WTC11 (cell line): ENCODE data around the gene GUCA2B. TPM values are rescaled to one million over a fixed set of nuclear protein-coding genes. Genes with fewer than 3 reads are reported as not detected.

Experiments
- ATAC-seq: fragments of 200-7000 bp; cut with Tn5 transposase; 2 replicates; pipeline ENCODE4 v1.10.0; 2021; ENCODE audit warnings: mild to moderate bottlenecking, moderate library complexity
- CTCF ChIA-PET: fragments of 300-600 bp; sonication (Branson Sonifier 250); formaldehyde crosslinking; loops from one replicate; lab custom pipeline; 2021; ENCODE audit warnings: antibody characterized with exemption; lab: Charles Lee
- POLR2A ChIA-PET: fragments of 350-600 bp; sonication (Branson Sonifier 250); formaldehyde crosslinking; loops from one replicate; lab custom pipeline; 2021; ENCODE audit warnings: antibody characterized with exemption; lab: Charles Lee
- DNase-seq: peaks from one replicate; pipeline ENCODE4 v3.0.0; 2021; ENCODE audit warnings: low spot score
- H3K27ac Mint-ChIP-seq: 2 replicates; pipeline ENCODE4 v1.8.0; 2021; ENCODE audit warnings: mixed read lengths
- H3K27me3 Mint-ChIP-seq: 2 replicates; pipeline ENCODE4 v1.8.0; 2021; ENCODE audit warnings: low read depth, mild to moderate bottlenecking, moderate library complexity, mixed read lengths
- H3K36me3 Mint-ChIP-seq: 2 replicates; pipeline ENCODE4 v1.8.0; 2021; ENCODE audit warnings: mixed read lengths
- H3K4me1 Mint-ChIP-seq: 2 replicates; pipeline ENCODE4 v1.8.0; 2022; ENCODE audit warnings: mixed read lengths
- H3K4me3 Mint-ChIP-seq: 2 replicates; pipeline ENCODE4 v1.8.0; 2021; ENCODE audit warnings: mild to moderate bottlenecking, moderate library complexity, mixed read lengths
- H3K9me3 Mint-ChIP-seq: 2 replicates; pipeline ENCODE4 v1.8.0; 2021; ENCODE audit warnings: mixed read lengths
- ELF4 ChIP-seq: sonication (generic); formaldehyde crosslinking; IDR thresholded peaks from 2 replicates; pipeline ENCODE4 v1.8.1; 2022; ENCODE audit warnings: low read depth, mild to moderate bottlenecking, moderate library complexity, missing genetic modification reagents
- EMX1 ChIP-seq: fragments of 250-450 bp; sonication (Bioruptor Pico); IDR thresholded peaks from 2 replicates; pipeline ENCODE4 v1.8.0; 2021; ENCODE audit warnings: mild to moderate bottlenecking
- ETV6 ChIP-seq: sonication (generic); formaldehyde crosslinking; IDR thresholded peaks from 2 replicates; pipeline ENCODE4 v1.8.1; 2022; ENCODE audit warnings: mild to moderate bottlenecking, missing genetic modification reagents
- FOXJ3 ChIP-seq: sonication (generic); formaldehyde crosslinking; IDR thresholded peaks from 2 replicates; pipeline ENCODE4 v1.9.0; 2021; ENCODE audit warnings: missing genetic modification reagents, mild to moderate bottlenecking, borderline replicate concordance
- GRHL2 ChIP-seq: fragments of 250-450 bp; sonication (Bioruptor Pico); IDR thresholded peaks from 2 replicates; pipeline ENCODE4 v1.8.0; 2022; ENCODE audit warnings: mild to moderate bottlenecking, moderate library complexity; ENCODE audit not compliant: insufficient replicate concordance, severe bottlenecking
- JAZF1 ChIP-seq: fragments of 250-450 bp; sonication (Bioruptor Pico); IDR thresholded peaks from 2 replicates; pipeline ENCODE4 v1.9.0; 2021; ENCODE audit warnings: moderate library complexity, mild to moderate bottlenecking, inconsistent platforms
- KAT7 ChIP-seq: sonication (generic); formaldehyde crosslinking; IDR thresholded peaks from 2 replicates; pipeline ENCODE4 v1.8.1; 2023; ENCODE audit warnings: missing genetic modification reagents, mild to moderate bottlenecking, borderline replicate concordance
- MXD4 ChIP-seq: fragments of 250-450 bp; sonication (Bioruptor Pico); IDR thresholded peaks from 2 replicates; pipeline ENCODE4 v1.8.0; 2021; ENCODE audit warnings: mild to moderate bottlenecking, moderate library complexity, borderline replicate concordance
- NFYB ChIP-seq: sonication (generic); formaldehyde crosslinking; conservative IDR thresholded peaks from 2 replicates; pipeline ENCODE4 v1.8.0; 2022; ENCODE audit warnings: low read depth, missing genetic modification reagents
- NR3C1 ChIP-seq: sonication (generic); formaldehyde crosslinking; conservative IDR thresholded peaks from 2 replicates; pipeline ENCODE4 v1.8.1; 2023; ENCODE audit warnings: low read depth, mild to moderate bottlenecking, missing genetic modification reagents
- PRRX2 ChIP-seq: fragments of 250-450 bp; sonication (Bioruptor Pico); IDR thresholded peaks from 2 replicates; pipeline ENCODE4 v1.8.0; 2021; ENCODE audit warnings: mild to moderate bottlenecking
- RELA ChIP-seq: sonication (generic); formaldehyde crosslinking; IDR thresholded peaks from 2 replicates; pipeline ENCODE4 v1.8.1; 2022; ENCODE audit warnings: missing genetic modification reagents, mild to moderate bottlenecking, borderline replicate concordance
- TEAD1 ChIP-seq: sonication (generic); formaldehyde crosslinking; IDR thresholded peaks from 2 replicates; pipeline ENCODE4 v1.8.0; 2022; ENCODE audit warnings: mild to moderate bottlenecking, missing genetic modification reagents
- TP53 ChIP-seq: sonication (generic); formaldehyde crosslinking; IDR thresholded peaks from 2 replicates; pipeline ENCODE4 v1.8.1; 2023; ENCODE audit warnings: mild to moderate bottlenecking, missing genetic modification reagents
- ZBTB21 ChIP-seq: sonication (generic); formaldehyde crosslinking; IDR thresholded peaks from 2 replicates; pipeline ENCODE4 v1.8.1; 2023; ENCODE audit warnings: mild to moderate bottlenecking, missing genetic modification reagents, borderline replicate concordance
- ZNF232 ChIP-seq: sonication (generic); formaldehyde crosslinking; IDR thresholded peaks from 2 replicates; pipeline ENCODE4 v1.8.0; 2022; ENCODE audit warnings: mild to moderate bottlenecking, missing genetic modification reagents
- ZNF396 ChIP-seq: fragments of 250-450 bp; sonication (Bioruptor Pico); IDR thresholded peaks from 2 replicates; pipeline ENCODE4 v1.8.0; 2021; ENCODE audit warnings: mild to moderate bottlenecking, moderate library complexity, borderline replicate concordance
- ZNF416 ChIP-seq: fragments of 250-450 bp; sonication (Bioruptor Pico); IDR thresholded peaks from 2 replicates; pipeline ENCODE4 v1.9.0; 2021; ENCODE audit warnings: mild to moderate bottlenecking, inconsistent platforms
- total RNA-seq: library from RNA; stranded (reverse); gene quantifications from 3 replicates; pipeline ENCODE4 v1.2.3, GENCODE V29; 2021
- TF ChIP-seq, protein P1 (sequence below): sonication (generic); formaldehyde crosslinking; IDR thresholded peaks from 2 replicates; pipeline ENCODE4 v1.8.0; 2022; ENCODE audit warnings: mild to moderate bottlenecking, missing genetic modification reagents
- TF ChIP-seq, protein P2 (sequence below): sonication (generic); formaldehyde crosslinking; IDR thresholded peaks from 2 replicates; pipeline ENCODE4 v1.8.1; 2022; ENCODE audit warnings: mild to moderate bottlenecking, missing genetic modification reagents, moderate library complexity, borderline replicate concordance
- TF ChIP-seq, protein P3 (sequence below): sonication (generic); formaldehyde crosslinking; IDR thresholded peaks from 2 replicates; pipeline ENCODE4 v1.8.0; 2022; ENCODE audit warnings: mild to moderate bottlenecking, missing genetic modification reagents
- TF ChIP-seq, protein P4 (sequence below): sonication (generic); formaldehyde crosslinking; IDR thresholded peaks from 2 replicates; pipeline ENCODE4 v1.8.0; 2022; ENCODE audit warnings: mild to moderate bottlenecking, missing genetic modification reagents
- TF ChIP-seq, protein P5 (sequence below): sonication (generic); formaldehyde crosslinking; IDR thresholded peaks from 2 replicates; pipeline ENCODE4 v1.8.0; 2022; ENCODE audit warnings: mild to moderate bottlenecking, missing genetic modification reagents
- TF ChIP-seq, protein P6 (sequence below): fragments of 250-450 bp; sonication (Bioruptor Pico); IDR thresholded peaks from 2 replicates; pipeline ENCODE4 v1.9.0; 2021; ENCODE audit warnings: mild to moderate bottlenecking, borderline replicate concordance

Gene GUCA2B
- total RNA-seq, 1 experiment from 2014 or later = not detected

DNA sequence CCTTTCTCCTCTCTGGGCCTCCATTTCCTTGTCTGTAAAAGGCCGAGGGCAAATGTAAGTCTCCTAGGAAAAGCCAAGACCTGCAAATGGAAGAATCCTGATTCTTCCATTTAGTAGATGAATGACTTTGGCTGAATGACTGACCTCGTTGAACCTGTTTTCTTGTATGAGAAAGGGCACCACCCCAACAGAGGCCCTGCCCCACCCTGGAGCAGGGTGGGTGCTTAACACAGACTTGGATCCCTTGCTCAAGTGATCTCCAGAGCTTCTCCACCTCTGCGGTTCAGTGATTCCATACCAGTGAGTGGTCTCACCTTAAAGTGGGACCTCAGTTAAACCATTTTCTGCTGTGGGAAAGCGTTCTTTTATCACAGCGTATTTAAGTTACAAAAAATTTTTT, 39.0 kb upstream of the GUCA2B start (continued):
- no peak for TF ChIP-seq ETV6 (CRISPR knock-in tag)
- TF ChIP-seq ZNF232 (CRISPR knock-in tag) = no peak

DNA sequence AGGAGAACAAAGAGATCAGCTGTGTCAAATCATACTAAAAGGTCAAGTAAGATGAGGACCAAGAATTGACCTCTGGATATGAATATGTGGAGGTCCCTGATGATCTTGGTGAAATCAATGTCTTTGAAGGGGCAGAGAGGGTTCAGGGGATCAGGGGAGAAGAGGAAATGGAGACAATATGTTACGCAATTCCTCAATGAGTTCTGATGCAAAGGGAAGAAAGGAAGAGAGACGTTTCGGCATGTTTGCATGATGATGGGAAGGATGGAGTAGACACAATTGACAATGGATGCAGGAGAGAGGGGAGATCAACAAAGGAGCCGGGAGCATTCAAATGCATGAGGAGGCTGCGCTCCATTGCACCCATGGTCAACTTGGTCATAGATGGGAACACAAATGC, 36.0 kb upstream of the GUCA2B start:
- ChIA-PET CTCF (interaction anchor here (1.3 kb wide), 1 partner anchor 56 kb away, joined by 5 read pairs; no protein-coding TSS in a partner anchor), POLR2A (interaction anchor here (0.6 kb wide), 1 partner anchor 875 kb away, joined by 3 read pairs; no protein-coding TSS in a partner anchor)
- Mint-ChIP-seq H3K4me1 (peaks cover 16% of the 10 kb centered on the region), H3K27me3 (no peaks in the 10 kb centered on the region; the same call in 1 of the 2 replicates)
- ATAC-seq = no peak
- no peak for TF ChIP-seq RELA (CRISPR knock-in tag)
- TF ChIP-seq KAT7 (CRISPR knock-in tag) = no peak
- no peak for TF ChIP-seq PRRX2 (CRISPR knock-in tag)
- TF ChIP-seq, all 79 proteins: peak for 0
- Mint-ChIP-seq H3K36me3 (no peaks in the 10 kb centered on the region), H3K27ac (no peak overlapping the region), H3K9me3 (peaks cover 12% of the 10 kb centered on the region), H3K4me3 (no peak overlapping the region)
- DNase-seq = no peak

DNA sequence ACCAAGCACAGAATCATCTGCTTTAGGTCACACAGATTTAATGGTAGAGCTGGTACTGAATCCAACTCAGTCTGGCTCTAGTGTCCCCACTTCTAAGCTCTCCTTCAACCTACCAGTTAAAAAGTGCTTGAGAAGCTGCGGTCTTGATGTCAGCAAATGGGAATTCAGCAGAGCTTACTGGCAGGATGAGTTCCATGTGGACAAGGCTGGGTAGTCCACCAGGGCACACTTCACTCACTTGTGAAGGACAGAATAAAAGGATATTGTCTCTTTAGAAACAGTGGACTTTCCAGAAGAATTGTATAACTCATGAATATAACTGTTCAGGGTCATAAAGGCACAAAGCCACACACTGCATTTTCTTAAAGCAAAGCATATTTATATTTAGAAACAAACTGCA, 35.1 kb upstream of the GUCA2B start:
- CTCF ChIA-PET = interaction anchor here (1.3 kb wide), 1 partner anchor 55 kb away, joined by 5 read pairs; no protein-coding TSS in a partner anchor
- POLR2A ChIA-PET = no interaction called here

More for the DNA sequence above, 35.1 kb upstream of the GUCA2B start:
- DNase-seq (no peak), ATAC-seq (no peak)
- TF ChIP-seq, protein P1, sequence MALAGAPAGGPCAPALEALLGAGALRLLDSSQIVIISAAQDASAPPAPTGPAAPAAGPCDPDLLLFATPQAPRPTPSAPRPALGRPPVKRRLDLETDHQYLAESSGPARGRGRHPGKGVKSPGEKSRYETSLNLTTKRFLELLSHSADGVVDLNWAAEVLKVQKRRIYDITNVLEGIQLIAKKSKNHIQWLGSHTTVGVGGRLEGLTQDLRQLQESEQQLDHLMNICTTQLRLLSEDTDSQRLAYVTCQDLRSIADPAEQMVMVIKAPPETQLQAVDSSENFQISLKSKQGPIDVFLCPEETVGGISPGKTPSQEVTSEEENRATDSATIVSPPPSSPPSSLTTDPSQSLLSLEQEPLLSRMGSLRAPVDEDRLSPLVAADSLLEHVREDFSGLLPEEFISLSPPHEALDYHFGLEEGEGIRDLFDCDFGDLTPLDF (CRISPR knock-in tag) = no peak
- no peak for TF ChIP-seq TEAD1 (CRISPR knock-in tag)
- TF ChIP-seq, protein P2, sequence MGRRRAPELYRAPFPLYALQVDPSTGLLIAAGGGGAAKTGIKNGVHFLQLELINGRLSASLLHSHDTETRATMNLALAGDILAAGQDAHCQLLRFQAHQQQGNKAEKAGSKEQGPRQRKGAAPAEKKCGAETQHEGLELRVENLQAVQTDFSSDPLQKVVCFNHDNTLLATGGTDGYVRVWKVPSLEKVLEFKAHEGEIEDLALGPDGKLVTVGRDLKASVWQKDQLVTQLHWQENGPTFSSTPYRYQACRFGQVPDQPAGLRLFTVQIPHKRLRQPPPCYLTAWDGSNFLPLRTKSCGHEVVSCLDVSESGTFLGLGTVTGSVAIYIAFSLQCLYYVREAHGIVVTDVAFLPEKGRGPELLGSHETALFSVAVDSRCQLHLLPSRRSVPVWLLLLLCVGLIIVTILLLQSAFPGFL (CRISPR knock-in tag) = no peak
- TF ChIP-seq GRHL2 (CRISPR knock-in tag) = no peak
- TF ChIP-seq, protein P3, sequence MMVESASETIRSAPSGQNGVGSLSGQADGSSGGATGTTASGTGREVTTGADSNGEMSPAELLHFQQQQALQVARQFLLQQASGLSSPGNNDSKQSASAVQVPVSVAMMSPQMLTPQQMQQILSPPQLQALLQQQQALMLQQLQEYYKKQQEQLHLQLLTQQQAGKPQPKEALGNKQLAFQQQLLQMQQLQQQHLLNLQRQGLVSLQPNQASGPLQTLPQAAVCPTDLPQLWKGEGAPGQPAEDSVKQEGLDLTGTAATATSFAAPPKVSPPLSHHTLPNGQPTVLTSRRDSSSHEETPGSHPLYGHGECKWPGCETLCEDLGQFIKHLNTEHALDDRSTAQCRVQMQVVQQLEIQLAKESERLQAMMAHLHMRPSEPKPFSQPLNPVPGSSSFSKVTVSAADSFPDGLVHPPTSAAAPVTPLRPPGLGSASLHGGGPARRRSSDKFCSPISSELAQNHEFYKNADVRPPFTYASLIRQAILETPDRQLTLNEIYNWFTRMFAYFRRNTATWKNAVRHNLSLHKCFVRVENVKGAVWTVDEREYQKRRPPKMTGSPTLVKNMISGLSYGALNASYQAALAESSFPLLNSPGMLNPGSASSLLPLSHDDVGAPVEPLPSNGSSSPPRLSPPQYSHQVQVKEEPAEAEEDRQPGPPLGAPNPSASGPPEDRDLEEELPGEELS (CRISPR knock-in tag) = no peak
- TF ChIP-seq NFYB (CRISPR knock-in tag) = no peak
- no peak for TF ChIP-seq TP53 (CRISPR knock-in tag)
- no peak for TF ChIP-seq ZNF396
- TF ChIP-seq EMX1 = no peak
- TF ChIP-seq, protein P4, sequence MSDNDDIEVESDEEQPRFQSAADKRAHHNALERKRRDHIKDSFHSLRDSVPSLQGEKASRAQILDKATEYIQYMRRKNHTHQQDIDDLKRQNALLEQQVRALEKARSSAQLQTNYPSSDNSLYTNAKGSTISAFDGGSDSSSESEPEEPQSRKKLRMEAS (CRISPR knock-in tag) = no peak
- TF ChIP-seq, protein P5, sequence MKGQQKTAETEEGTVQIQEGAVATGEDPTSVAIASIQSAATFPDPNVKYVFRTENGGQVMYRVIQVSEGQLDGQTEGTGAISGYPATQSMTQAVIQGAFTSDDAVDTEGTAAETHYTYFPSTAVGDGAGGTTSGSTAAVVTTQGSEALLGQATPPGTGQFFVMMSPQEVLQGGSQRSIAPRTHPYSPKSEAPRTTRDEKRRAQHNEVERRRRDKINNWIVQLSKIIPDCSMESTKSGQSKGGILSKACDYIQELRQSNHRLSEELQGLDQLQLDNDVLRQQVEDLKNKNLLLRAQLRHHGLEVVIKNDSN (CRISPR knock-in tag) = no peak
- no peak for TF ChIP-seq MXD4 (CRISPR knock-in tag)
- TF ChIP-seq, protein P6, sequence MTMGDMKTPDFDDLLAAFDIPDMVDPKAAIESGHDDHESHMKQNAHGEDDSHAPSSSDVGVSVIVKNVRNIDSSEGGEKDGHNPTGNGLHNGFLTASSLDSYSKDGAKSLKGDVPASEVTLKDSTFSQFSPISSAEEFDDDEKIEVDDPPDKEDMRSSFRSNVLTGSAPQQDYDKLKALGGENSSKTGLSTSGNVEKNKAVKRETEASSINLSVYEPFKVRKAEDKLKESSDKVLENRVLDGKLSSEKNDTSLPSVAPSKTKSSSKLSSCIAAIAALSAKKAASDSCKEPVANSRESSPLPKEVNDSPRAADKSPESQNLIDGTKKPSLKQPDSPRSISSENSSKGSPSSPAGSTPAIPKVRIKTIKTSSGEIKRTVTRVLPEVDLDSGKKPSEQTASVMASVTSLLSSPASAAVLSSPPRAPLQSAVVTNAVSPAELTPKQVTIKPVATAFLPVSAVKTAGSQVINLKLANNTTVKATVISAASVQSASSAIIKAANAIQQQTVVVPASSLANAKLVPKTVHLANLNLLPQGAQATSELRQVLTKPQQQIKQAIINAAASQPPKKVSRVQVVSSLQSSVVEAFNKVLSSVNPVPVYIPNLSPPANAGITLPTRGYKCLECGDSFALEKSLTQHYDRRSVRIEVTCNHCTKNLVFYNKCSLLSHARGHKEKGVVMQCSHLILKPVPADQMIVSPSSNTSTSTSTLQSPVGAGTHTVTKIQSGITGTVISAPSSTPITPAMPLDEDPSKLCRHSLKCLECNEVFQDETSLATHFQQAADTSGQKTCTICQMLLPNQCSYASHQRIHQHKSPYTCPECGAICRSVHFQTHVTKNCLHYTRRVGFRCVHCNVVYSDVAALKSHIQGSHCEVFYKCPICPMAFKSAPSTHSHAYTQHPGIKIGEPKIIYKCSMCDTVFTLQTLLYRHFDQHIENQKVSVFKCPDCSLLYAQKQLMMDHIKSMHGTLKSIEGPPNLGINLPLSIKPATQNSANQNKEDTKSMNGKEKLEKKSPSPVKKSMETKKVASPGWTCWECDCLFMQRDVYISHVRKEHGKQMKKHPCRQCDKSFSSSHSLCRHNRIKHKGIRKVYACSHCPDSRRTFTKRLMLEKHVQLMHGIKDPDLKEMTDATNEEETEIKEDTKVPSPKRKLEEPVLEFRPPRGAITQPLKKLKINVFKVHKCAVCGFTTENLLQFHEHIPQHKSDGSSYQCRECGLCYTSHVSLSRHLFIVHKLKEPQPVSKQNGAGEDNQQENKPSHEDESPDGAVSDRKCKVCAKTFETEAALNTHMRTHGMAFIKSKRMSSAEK (CRISPR knock-in tag) = no peak
- no peak for TF ChIP-seq FOXJ3 (CRISPR knock-in tag)
- no peak for TF ChIP-seq ELF4 (CRISPR knock-in tag)
- no peak for TF ChIP-seq ZNF416 (CRISPR knock-in tag)
- TF ChIP-seq JAZF1 (CRISPR knock-in tag) = no peak
- no peak for TF ChIP-seq ZBTB21 (CRISPR knock-in tag)
- TF ChIP-seq RELA (CRISPR knock-in tag) = no peak
- TF ChIP-seq NR3C1 (CRISPR knock-in tag) = no peak
- Mint-ChIP-seq H3K27ac (no peak overlapping the region), H3K9me3 (peaks cover 18% of the 10 kb centered on the region), H3K4me3 (no peak overlapping the region), H3K4me1 (peaks cover 16% of the 10 kb centered on the region), H3K27me3 (no peaks in the 10 kb centered on the region; the same call in 1 of the 2 replicates), H3K36me3 (no peaks in the 10 kb centered on the region)
